CD8-positive, alpha-beta memory T cell (primary cell): ENCODE data around the gene CUL4B. TPM values are rescaled to one million over a fixed set of nuclear protein-coding genes. Genes with fewer than 3 reads are reported as not detected.
"Not testable (repeated sequence)": the region's sequence is repeated elsewhere in the genome, so short reads cannot be mapped to it uniquely, and the experiment has no call there.

Experiments used
- CTCF ChIA-PET: fragments of 350-600 bp; sonication (Branson Sonifier 250); formaldehyde crosslinking; loops from one replicate; lab custom pipeline; 2021; ENCODE audit warnings: antibody characterized with exemption; lab: Charles Lee
- POLR2A ChIA-PET: fragments of 350-600 bp; sonication (Branson Sonifier 250); formaldehyde crosslinking; loops from one replicate; lab custom pipeline; 2021; ENCODE audit warnings: antibody characterized with exemption; lab: Charles Lee
- DNase-seq, 5 donors: peaks; one replicate each; pipeline versions ENCODE4 v3.0.0 to v3.0.0-alpha.2; 2020 to 2022; ENCODE audit warnings: mixed read lengths in 1 of 5
- H3K27ac ChIP-seq: one replicate; pipeline ENCODE4 v1.7.0; 2013; ENCODE audit warnings: low read depth, mild to moderate bottlenecking, low read length, moderate library complexity
- H3K27me3 ChIP-seq: 2 replicates; pipeline ENCODE4 v1.7.0; 2013; ENCODE audit warnings: low read length, mild to moderate bottlenecking; ENCODE audit not compliant: insufficient read depth, poor library complexity, severe bottlenecking
- H3K36me3 ChIP-seq: 2 replicates; pipeline ENCODE4 v1.7.0; 2013; ENCODE audit warnings: mild to moderate bottlenecking, low read length, moderate library complexity; ENCODE audit not compliant: insufficient read depth
- H3K4me1 ChIP-seq: 2 replicates; pipeline ENCODE4 v1.7.0; 2013; ENCODE audit warnings: mild to moderate bottlenecking, low read length, moderate library complexity; ENCODE audit not compliant: insufficient read depth
- H3K4me3 ChIP-seq: 2 replicates; pipeline ENCODE4 v1.7.0; 2013; ENCODE audit warnings: mild to moderate bottlenecking, low read length
- H3K9me3 ChIP-seq: 2 replicates; pipeline ENCODE4 v1.7.0; 2013; ENCODE audit warnings: mild to moderate bottlenecking, low read length
- H3K27ac Mint-ChIP-seq, 8 donors: one replicate each; pipeline ENCODE4 v1.8.0; 2020 to 2021; ENCODE audit warnings: mixed read lengths in 8 of 8, mild to moderate bottlenecking in 6 of 8, inconsistent platforms in 3 of 8, moderate library complexity in 3 of 8
- H3K27me3 Mint-ChIP-seq, 2 donors: one replicate each; pipeline ENCODE4 v1.8.0; 2020 to 2021; ENCODE audit warnings: mixed read lengths in 2 of 2, mild to moderate bottlenecking in 1 of 2, moderate library complexity in 1 of 2
- H3K36me3 Mint-ChIP-seq, 3 donors: one replicate each; pipeline ENCODE4 v1.8.0; 2020 to 2021; ENCODE audit warnings: mixed read lengths in 3 of 3, inconsistent platforms in 1 of 3, mild to moderate bottlenecking in 1 of 3
- H3K4me1 Mint-ChIP-seq, 3 donors: one replicate each; pipeline ENCODE4 v1.8.0; 2020 to 2021; ENCODE audit warnings: mixed read lengths in 3 of 3, inconsistent platforms in 1 of 3, mild to moderate bottlenecking in 1 of 3
- H3K4me3 Mint-ChIP-seq, 7 donors: one replicate each; pipeline ENCODE4 v1.8.0; 2020 to 2021; ENCODE audit warnings: mixed read lengths in 7 of 7, mild to moderate bottlenecking in 6 of 7, moderate library complexity in 4 of 7, inconsistent platforms in 2 of 7
- H3K9me3 Mint-ChIP-seq, 5 donors: one replicate each; pipeline ENCODE4 v1.8.0; 2020 to 2022; ENCODE audit warnings: mixed read lengths in 5 of 5, mild to moderate bottlenecking in 3 of 5, moderate library complexity in 2 of 5, inconsistent platforms in 1 of 5
- polyA plus RNA-seq: library from polyadenylated mRNA; unstranded; fragments of 300-500 nt; fragmentation: Illumina TruSeq; gene quantifications from one replicate; pipeline ENCODE4 v1.2.3, GENCODE V29; 2021
- total RNA-seq, 2 experiments: library from RNA; stranded (reverse); gene quantifications; one replicate each; pipeline ENCODE4 v1.2.3, GENCODE V29; 2021

The CUL4B gene
- total and polyA plus RNA-seq, 3 experiments from 2014 or later, result 21.8 to 28.9 (median 26.4) TPM

DNA sequence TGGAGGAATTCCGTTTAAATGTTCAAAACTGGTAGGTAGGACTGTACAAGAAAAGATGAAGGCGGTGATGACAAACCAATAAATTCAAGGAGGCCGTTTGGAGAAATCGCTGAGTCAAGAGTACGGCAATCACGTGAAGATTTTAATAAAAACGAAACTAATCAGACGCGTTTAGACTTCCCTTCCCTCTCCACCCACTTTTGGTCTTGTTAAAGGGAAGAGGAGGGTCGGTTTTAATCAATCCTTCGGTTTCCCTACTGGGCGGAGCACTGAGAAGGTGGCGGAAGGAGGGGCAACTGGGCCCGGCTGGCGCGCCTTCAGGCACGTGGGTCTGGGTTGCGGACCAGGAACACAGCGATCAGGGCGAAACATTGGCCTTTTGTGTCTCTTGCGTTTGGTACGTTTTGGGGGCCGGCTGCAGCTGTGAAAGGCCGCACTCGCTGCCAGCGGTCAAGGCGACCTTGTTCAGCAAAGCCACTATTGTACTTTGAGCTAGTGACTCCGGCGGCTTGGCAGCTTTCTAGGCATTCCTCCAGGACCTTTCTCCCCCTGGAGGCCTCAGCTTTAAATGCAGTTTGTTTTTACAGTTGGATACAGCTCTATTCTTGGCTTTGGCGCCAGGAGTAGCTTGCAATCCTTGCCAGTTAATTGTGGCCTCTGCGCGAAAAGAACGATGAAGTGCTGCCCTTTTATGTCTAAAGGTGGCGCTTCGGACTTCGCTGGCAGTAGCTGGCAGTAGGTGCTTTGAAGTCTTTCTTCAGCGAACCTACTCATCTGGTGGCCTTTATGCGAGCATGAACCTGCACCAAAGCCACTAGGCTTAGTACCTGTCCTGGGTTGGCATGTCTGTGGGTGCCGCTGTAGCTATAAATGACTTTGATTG is 74.9 kb downstream of the CUL4B start:
- Mint-ChIP-seq H3K27me3 (peaks cover 0 to 7% of the 10 kb centered on the region in 2 donors), H3K4me3 (peak overlapping the region; percentile 84 to 97 (median 92)), H3K36me3 (peaks cover 0 to 6% (median 0%) of the 10 kb centered on the region in 3 donors), H3K4me1 (peaks cover 21 to 29% (median 24%) of the 10 kb centered on the region in 3 donors), H3K9me3 (no peaks in the 10 kb centered on the region), H3K27ac (peak overlapping the region; percentile 77 to 95 (median 93))
- DNase-seq, result peak; percentile 35 to 55 (median 53)
- Histone ChIP-seq H3K36me3 (no peaks in the 10 kb centered on the region), H3K27ac (peak overlapping the region; percentile 72), H3K4me1 (peaks cover 20% of the 10 kb centered on the region), H3K27me3 (no peaks in the 10 kb centered on the region), H3K9me3 (no peaks in the 10 kb centered on the region), H3K4me3 (peak overlapping the region; percentile 78)
- POLR2A ChIA-PET, result interaction anchor here (0.9 to 1.1 kb wide), 3 partner anchors 18 to 144 kb away, joined by 3 to 5 read pairs (median 3); partner anchors contain the start of genes C1GALT1C1 and CUL4B
- CTCF ChIA-PET, result interaction anchor here (0.8 to 2.1 kb wide), 13 partner anchors 10 to 185 kb away, joined by 3 to 7 read pairs (median 3); no protein-coding TSS in a partner anchor

GRCh38 chrX:120485315-120485637 is 75.5 kb downstream of the CUL4B start:
- ChIA-PET CTCF (interaction anchor here (1.2 to 2.1 kb wide), 3 partner anchors 10 to 178 kb away, joined by 4 to 7 read pairs (median 4); no protein-coding TSS in a partner anchor), POLR2A (interaction anchor here (1.1 kb wide), 1 partner anchor 17 kb away, joined by 3 read pairs; no protein-coding TSS in a partner anchor)
- DNase-seq, result peak in 1 of 5 donors; percentile 2
- peak overlapping the region; percentile 84 to 97 (median 92) for H3K4me3 Mint-ChIP-seq
- Histone ChIP-seq H3K4me1 (peaks cover 20% of the 10 kb centered on the region), H3K27ac (no peak overlapping the region), H3K36me3 (no peaks in the 10 kb centered on the region), H3K4me3 (peak overlapping the region; percentile 78), H3K9me3 (no peaks in the 10 kb centered on the region), H3K27me3 (no peaks in the 10 kb centered on the region)
- H3K36me3 Mint-ChIP-seq, result peaks cover 0 to 6% (median 0%) of the 10 kb centered on the region in 3 donors
- H3K27ac Mint-ChIP-seq, result peak overlapping the region in 7 of 8 donors; percentile 77 to 95 (median 93)
- H3K4me1 Mint-ChIP-seq, result peaks cover 21 to 29% (median 24%) of the 10 kb centered on the region in 3 donors
- no peaks in the 10 kb centered on the region for H3K9me3 Mint-ChIP-seq
- peaks cover 0 to 7% of the 10 kb centered on the region in 2 donors for H3K27me3 Mint-ChIP-seq

DNA sequence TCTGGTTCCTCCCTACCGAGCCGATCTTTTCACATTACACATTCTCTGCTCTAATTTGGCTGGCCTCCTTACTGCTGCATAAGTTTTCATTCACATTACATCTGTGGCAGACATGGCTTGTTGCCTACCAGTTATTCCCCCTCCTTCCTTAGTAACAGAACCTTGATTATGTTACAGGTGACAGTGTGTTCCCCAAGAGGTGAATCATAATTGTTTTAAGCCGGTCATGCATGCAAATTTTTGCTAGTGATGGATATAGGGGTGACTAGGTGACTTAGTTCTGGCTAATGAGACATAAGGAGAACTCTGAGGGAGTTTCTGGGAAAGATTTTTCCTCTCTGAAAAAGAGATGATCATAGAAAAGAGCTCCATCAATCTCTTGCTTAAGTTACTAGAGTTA is 83.3 kb downstream of the CUL4B start:
- Histone ChIP-seq H3K4me1 (no peaks in the 10 kb centered on the region), H3K27ac (no peak overlapping the region), H3K4me3 (no peak overlapping the region), H3K27me3 (no peaks in the 10 kb centered on the region), H3K36me3 (no peaks in the 10 kb centered on the region), H3K9me3 (no peaks in the 10 kb centered on the region)
- H3K36me3 Mint-ChIP-seq, result no peaks in the 10 kb centered on the region
- peaks cover 0 to 1% of the 10 kb centered on the region in 2 donors for H3K27me3 Mint-ChIP-seq
- no peak for DNase-seq
- H3K9me3 Mint-ChIP-seq, result no peaks in the 10 kb centered on the region
- POLR2A ChIA-PET, result no interaction called here
- CTCF ChIA-PET, result interaction anchor here (0.9 to 1.1 kb wide), 2 partner anchors 26 to 96 kb away, joined by 3 to 4 read pairs; no protein-coding TSS in a partner anchor
- no peak overlapping the region for H3K4me3 Mint-ChIP-seq
- H3K27ac Mint-ChIP-seq, result peak overlapping the region in 1 of 8 donors; percentile 21
- no peaks in the 10 kb centered on the region for H3K4me1 Mint-ChIP-seq

DNA sequence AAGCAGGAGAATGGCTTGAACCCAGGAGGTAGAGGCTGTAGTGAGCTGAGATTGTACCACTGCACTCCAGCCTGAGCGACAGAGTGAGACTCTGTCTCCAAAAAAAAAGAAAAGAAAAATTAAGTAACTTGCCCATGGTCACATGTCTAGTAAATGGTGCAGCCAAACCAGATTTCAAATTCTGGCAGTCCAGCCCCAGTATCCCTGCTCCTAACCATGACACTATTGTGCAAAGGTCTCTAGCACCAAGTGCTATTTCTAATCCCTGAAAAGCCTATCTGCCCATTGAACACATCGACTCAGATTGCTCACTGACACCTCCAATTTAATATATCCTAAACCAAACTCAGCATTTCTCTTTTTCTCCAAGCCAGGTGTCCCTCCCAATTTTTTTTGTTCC is 84.0 kb downstream of the CUL4B start:
- H3K4me3 Mint-ChIP-seq, result peak overlapping the region in 1 of 7 donors; percentile 31
- ChIA-PET CTCF (no interaction called here), POLR2A (no interaction called here)
- H3K27ac Mint-ChIP-seq, result no peak overlapping the region
- no peak overlapping the region for H3K4me3 ChIP-seq
- no peaks in the 10 kb centered on the region for H3K36me3 ChIP-seq
- H3K9me3 ChIP-seq, result no peaks in the 10 kb centered on the region
- H3K27me3 Mint-ChIP-seq, result peaks cover 0 to 1% of the 10 kb centered on the region in 2 donors
- no peaks in the 10 kb centered on the region for H3K4me1 Mint-ChIP-seq
- no peaks in the 10 kb centered on the region for H3K27me3 ChIP-seq
- H3K4me1 ChIP-seq, result no peaks in the 10 kb centered on the region
- H3K9me3 Mint-ChIP-seq, result no peaks in the 10 kb centered on the region
- no peak for DNase-seq
- no peak overlapping the region for H3K27ac ChIP-seq
- H3K36me3 Mint-ChIP-seq, result no peaks in the 10 kb centered on the region

GRCh38 chrX:120475447-120475846 is 85.3 kb downstream of the CUL4B start:
- H3K4me3 ChIP-seq, H3K27ac Mint-ChIP-seq, H3K27me3 ChIP-seq, H3K27me3 Mint-ChIP-seq, H3K36me3 ChIP-seq, H3K9me3 ChIP-seq, H3K27ac ChIP-seq, H3K4me1 Mint-ChIP-seq, H3K4me3 Mint-ChIP-seq, H3K9me3 Mint-ChIP-seq, H3K36me3 Mint-ChIP-seq, H3K4me1 ChIP-seq, POLR2A ChIA-PET: not testable (repeated sequence)
- CTCF ChIA-PET, result interaction anchor here (0.6 to 1.6 kb wide), 4 partner anchors 10 to 85 kb away, joined by 3 to 4 read pairs (median 4); partner anchors contain the start of gene CUL4B
- DNase-seq, result peak in 1 of 5 donors; percentile 24

Other genes starting within 250 kb of the CUL4B start
- under 1 TPM in 1 of 2 experiments, not detected in 1; 0.09 TPM for gene TMEM255A, start 249.5 kb downstream of the CUL4B start, total RNA-seq
- gene TMEM255A, start 249.5 kb downstream of the CUL4B start, polyA plus RNA-seq, result 2.1 TPM
- gene ATP1B4, start 198.9 kb downstream of the CUL4B start, total RNA-seq, result not detected
- gene ATP1B4, start 198.9 kb downstream of the CUL4B start, polyA plus RNA-seq, result not detected
- gene LAMP2, start 91.7 kb downstream of the CUL4B start, total RNA-seq, result 10 to 100 TPM; 39.1 to 39.6 TPM
- gene LAMP2, start 91.7 kb downstream of the CUL4B start, polyA plus RNA-seq, result 74.3 TPM
- 10 to 100 TPM; 61.1 to 75.9 TPM for gene MCTS1, start 43.1 kb upstream of the CUL4B start, total RNA-seq
- gene MCTS1, start 43.1 kb upstream of the CUL4B start, polyA plus RNA-seq, result 85.6 TPM
- 10 to 100 TPM; 16.6 to 18.8 TPM for gene C1GALT1C1, start 69.1 kb upstream of the CUL4B start, total RNA-seq
- gene C1GALT1C1, start 69.1 kb upstream of the CUL4B start, polyA plus RNA-seq, result 25.9 TPM